Astrocyte of the cerebellum (primary cell): ENCODE data around the gene VPS51.

Experiments
- DNase-seq: peaks from one replicate; pipeline ENCODE4 v3.0.0-alpha.2; 2011; ENCODE audit warnings: low read depth
- H3K4me3 ChIP-seq: 2 replicates; pipeline ENCODE4 v1.5.1; 2011; ENCODE audit warnings: mild to moderate bottlenecking, low read depth, low read length, moderate library complexity
- CTCF ChIP-seq: IDR thresholded peaks from 2 replicates; pipeline ENCODE4 v1.5.1; 2012; ENCODE audit warnings: low read length, low read depth, moderate library complexity, mild to moderate bottlenecking; ENCODE audit errors: missing control alignments
- in situ Hi-C: cut with HindIII; loops from 2 replicates; pipeline ENCODE4 v1.10.0; 2017; ENCODE audit warnings: low sequenced_read_pairs

VPS51 gene

GRCh38 chr11:65071907-65072630 lies 23.9 kb upstream of the VPS51 start:
- in situ Hi-C loops, result no loop called here
- no peak for DNase-seq
- H3K4me3 ChIP-seq, result no peak overlapping the region
- no peak for TF ChIP-seq CTCF

DNA sequence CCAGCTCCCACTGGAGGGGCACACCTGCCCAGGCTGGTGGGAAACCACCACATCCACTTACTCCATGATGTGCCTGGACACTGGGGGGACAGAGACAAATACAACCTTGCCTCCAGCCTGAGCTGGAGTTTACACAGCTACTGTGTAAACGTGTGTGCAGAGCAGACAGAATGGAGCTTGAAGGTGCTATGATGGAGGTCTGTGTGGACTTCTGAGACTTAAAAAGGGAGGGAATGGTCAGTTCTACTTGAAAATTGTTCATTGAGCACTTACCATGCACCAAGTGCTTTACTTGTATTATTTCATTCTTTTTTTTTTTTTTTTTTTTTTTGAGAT lies 23.4 kb upstream of the VPS51 start:
- no peak for TF ChIP-seq CTCF
- in situ Hi-C loops, result no loop called here
- no peak overlapping the region for H3K4me3 ChIP-seq
- no peak for DNase-seq

DNA sequence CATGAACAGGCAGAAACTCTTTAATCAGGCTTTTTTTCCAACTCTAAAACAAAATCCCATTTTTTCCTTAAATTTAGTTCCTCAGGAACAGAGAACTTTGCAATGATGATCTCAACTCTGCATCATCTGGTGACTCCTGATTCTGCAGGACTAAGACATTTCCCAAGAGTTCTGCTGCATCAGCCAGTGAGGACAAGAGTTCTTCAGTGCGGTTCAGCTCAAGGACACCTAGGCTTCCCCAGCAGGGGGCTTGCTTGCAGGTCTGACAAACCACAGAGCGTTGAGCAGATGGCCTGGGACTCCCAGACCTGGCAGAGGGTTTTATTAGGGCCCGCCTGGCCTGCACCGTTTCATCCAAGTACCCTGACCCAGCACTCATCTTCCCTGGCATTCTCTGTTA lies 18.6 kb upstream of the VPS51 start:
- no peak for DNase-seq
- TF ChIP-seq CTCF, result no peak
- no peak overlapping the region for H3K4me3 ChIP-seq
- in situ Hi-C loops, result no loop called here

- no peak for DNase-seq
- TF ChIP-seq CTCF, result peak; percentile 65
- no peak overlapping the region for H3K4me3 ChIP-seq
- in situ Hi-C loops, result no loop called here
Observed at GRCh38 chr11:65078151-65078550, 17.9 kb upstream of the VPS51 start.

DNA sequence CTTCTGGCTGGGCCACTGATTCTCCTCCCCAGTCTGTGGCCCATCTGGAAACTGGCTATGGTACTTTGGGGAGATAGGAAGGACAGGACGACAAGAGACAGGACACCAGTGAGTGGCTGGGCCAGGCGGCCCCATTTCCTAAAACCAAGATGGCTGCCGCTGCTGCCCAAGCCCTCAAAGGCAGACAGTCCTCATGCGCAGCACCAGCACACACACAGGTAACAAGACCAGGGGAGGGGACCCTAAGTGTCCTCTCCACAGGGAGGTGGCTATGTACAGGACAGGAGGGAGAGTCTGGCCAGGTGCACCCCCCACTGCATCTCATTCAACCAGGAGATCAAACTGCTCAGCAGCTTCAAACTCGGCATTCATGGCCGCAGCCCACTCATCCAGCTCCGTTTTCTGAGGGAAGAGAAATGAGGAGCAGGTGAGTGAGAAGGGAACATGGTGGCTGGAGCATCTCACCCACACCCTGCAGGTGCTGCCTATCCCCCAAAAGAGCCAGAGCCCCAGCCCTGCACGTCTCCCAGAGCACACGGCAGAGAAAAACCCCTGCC lies 17.1 kb upstream of the VPS51 start:
- no peak for DNase-seq
- TF ChIP-seq CTCF, result no peak
- no peak overlapping the region for H3K4me3 ChIP-seq
- in situ Hi-C loops, result no loop called here

DNA sequence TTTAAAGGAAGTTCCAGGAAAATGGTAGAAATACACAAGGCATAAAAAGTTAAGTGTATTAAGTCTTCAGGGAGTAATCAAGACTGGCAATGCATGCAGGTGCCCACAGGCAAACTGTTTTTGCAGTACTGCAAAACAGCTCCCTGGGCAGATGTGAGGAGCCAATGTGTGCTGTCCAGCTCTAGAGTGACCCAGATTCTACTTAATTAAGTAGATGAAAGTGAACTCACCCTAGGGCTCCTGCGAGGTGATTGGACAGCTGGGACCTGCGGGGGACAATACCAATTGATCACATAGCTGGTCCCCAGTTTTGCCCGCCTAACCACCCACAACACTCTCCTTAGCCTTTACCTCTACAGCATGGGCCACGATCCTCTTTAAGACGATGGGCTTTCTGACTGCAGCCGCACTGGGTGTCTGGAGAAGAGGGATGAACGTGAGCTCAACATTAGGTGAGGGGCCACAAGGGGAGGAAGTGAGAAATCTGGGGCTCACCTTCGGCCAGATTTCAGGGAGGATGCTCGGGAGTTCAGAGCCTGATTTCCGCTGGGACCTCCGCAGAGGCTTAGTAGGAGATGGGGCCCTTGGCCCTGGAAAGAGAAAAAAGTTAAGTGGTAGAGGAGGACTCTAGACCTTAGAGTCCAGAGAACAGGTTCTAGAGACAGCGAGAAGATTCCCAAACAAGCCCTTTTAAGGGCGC lies 12.7 kb upstream of the VPS51 start:
- no peak for TF ChIP-seq CTCF
- in situ Hi-C loops, result no loop called here
- no peak for DNase-seq
- H3K4me3 ChIP-seq, result peak overlapping the region; percentile 71
